Kidney epithelial cell (primary cell): ENCODE measurements around the gene CDK10. TPM values are rescaled to one million over a fixed set of nuclear protein-coding genes. Genes with fewer than 3 reads are reported as not detected.
A peak's percentile ranks its signal among the peaks of the same experiment; 100 is the strongest.

Experiments used
- DNase-seq: peaks from one replicate; pipeline ENCODE4 v3.0.0-alpha.2; 2010; ENCODE audit warnings: low read depth
- H3K27me3 ChIP-seq: 2 replicates; pipeline ENCODE4 v1.6.0; 2011; ENCODE audit warnings: low read length; ENCODE audit not compliant: control insufficient read depth, insufficient read depth
- H3K36me3 ChIP-seq: 2 replicates; pipeline ENCODE4 v1.5.1; 2011; ENCODE audit warnings: low read length; ENCODE audit not compliant: control insufficient read depth, insufficient read depth
- H3K4me3 ChIP-seq: 2 replicates; pipeline ENCODE4 v1.5.1; 2011; ENCODE audit warnings: low read depth, mild to moderate bottlenecking, control low read depth, low read length
- CTCF ChIP-seq: IDR thresholded peaks from 2 replicates; pipeline ENCODE4 v1.5.1; 2011; ENCODE audit warnings: mild to moderate bottlenecking, moderate library complexity, low read length, control low read depth, inconsistent platforms; ENCODE audit not compliant: insufficient read depth, poor library complexity, severe bottlenecking
- total RNA-seq: library from RNA; depleted of rRNA; stranded (reverse); fragments of >200 nt; gene quantifications from 2 replicates; pipeline ENCODE4 v1.2.3, GENCODE V29; 2015

The CDK10 gene
- total RNA-seq, 1 donor from 2014 or later: 50.5 TPM

- H3K4me3 ChIP-seq: no peak overlapping the region
- no peak for DNase-seq
- TF ChIP-seq CTCF: no peak
- no peaks in the 10 kb centered on the region for H3K27me3 ChIP-seq
- no peaks in the 10 kb centered on the region for H3K36me3 ChIP-seq
Measured at GRCh38 chr16:89710709-89711564, 24.4 kb downstream of the CDK10 start.

DNA sequence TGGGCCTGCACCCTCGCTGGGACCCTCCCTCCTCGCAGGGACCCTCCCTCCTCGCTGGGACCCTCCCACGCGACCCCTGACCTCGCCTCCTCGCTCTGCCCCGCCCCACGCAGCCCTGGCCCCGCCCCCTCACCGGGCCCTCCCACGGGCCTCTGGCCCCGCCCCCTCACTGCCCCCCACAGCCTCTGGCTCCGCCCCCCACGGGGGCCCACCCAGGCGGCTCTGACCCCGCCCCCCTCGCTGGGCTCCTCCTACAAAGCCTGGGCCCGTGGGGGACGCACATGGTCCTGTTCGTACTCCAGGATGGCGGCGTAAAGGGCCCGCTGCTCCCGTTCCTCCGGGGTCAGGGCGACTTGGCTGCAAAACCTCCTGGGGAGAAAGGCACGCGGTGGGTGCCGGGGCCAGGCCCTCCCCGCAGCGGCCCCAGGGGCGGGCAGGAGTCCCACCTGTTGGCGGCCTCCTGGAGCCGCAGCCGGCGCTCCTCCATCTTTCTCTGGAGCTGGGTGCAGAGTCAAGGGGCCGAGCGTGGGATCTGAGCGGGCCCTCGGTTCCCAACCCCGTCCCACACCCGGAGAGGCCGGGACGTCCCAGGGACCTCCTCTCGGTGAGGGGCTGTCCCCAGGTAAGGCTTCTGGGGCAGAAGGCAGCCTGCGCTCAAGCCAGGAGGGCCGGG lies 25.2 kb downstream of the CDK10 start:
- TF ChIP-seq CTCF: no peak
- Histone ChIP-seq H3K27me3 (no peaks in the 10 kb centered on the region), H3K4me3 (peak overlapping the region; percentile 56), H3K36me3 (no peaks in the 10 kb centered on the region)
- no peak for DNase-seq

DNA sequence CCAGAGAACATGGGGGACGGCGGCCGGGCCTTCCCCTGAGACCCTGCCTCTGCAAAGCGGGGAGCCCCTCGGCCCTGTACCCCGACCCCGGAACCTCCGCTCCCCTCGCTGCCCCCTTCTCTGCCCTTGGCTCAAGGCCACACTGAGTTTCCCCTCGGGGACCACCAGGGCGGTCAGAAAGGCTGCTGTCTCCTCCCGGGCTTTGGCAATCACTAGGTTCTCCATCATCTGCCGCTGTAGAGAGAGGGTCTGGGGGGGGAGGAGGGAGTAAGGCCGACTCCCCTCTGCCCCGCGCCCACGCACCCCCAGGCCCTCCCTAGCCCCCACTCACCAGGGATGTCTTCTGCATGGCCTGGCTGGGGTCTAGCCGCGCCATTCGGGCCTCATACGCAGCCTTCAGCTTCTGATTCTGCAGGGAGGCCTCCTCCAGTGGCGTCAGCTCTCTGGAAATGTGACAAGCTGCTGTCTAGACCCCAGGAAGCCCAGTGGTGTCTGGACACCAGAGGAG lies 25.8 kb downstream of the CDK10 start:
- Histone ChIP-seq H3K27me3 (no peaks in the 10 kb centered on the region), H3K36me3 (no peaks in the 10 kb centered on the region), H3K4me3 (peak overlapping the region; percentile 56)
- TF ChIP-seq CTCF: no peak
- DNase-seq: no peak

GRCh38 chr16:89716493-89716892 lies 30.0 kb downstream of the CDK10 start:
- Histone ChIP-seq H3K4me3 (no peak overlapping the region), H3K36me3 (no peaks in the 10 kb centered on the region), H3K27me3 (no peaks in the 10 kb centered on the region)
- no peak for TF ChIP-seq CTCF
- DNase-seq: no peak

- Histone ChIP-seq H3K36me3 (no peaks in the 10 kb centered on the region), H3K27me3 (no peaks in the 10 kb centered on the region), H3K4me3 (no peak overlapping the region)
- no peak for DNase-seq
- no peak for TF ChIP-seq CTCF
Measured at GRCh38 chr16:89716916-89717687, 30.6 kb downstream of the CDK10 start.
